Uterus (tissue), 4 donors: ENCODE results near the gene LGR6. TPM values are rescaled to one million over a fixed set of nuclear protein-coding genes. Genes with fewer than 3 reads are reported as not detected.

Experiments used
- DNase-seq, 2 donors: peaks; one replicate each; pipeline ENCODE4 v3.0.0-alpha.2; 2019 to 2020
- H3K27ac ChIP-seq, 2 donors: fragments of 200-600 bp; sonication (generic); 1 replicate in 1 of 2; 2 replicates in 1 of 2; pipeline ENCODE4 v1.5.1; 2016 to 2018
- H3K27me3 ChIP-seq, 2 donors: fragments of 200-600 bp; sonication (generic); one replicate each; pipeline ENCODE4 v1.5.1; 2018 to 2019; ENCODE audit warnings: control low read depth in 1 of 2
- H3K36me3 ChIP-seq, 2 donors: fragments of 200-600 bp; sonication (generic); one replicate each; pipeline ENCODE4 v1.5.1; 2019; ENCODE audit warnings: control low read depth in 1 of 2
- H3K4me1 ChIP-seq, 2 donors: fragments of 200-600 bp; sonication (generic); one replicate each; pipeline ENCODE4 v1.5.1; 2018 to 2019; ENCODE audit warnings: control low read depth in 1 of 2
- H3K4me3 ChIP-seq, 2 donors: fragments of 200-600 bp; sonication (generic); 1 replicate in 1 of 2; 2 replicates in 1 of 2; pipeline ENCODE4 v1.5.1; 2018 to 2019; ENCODE audit warnings: mild to moderate bottlenecking in 1 of 2
- H3K9me3 ChIP-seq, 2 donors: fragments of 200-600 bp; sonication (generic); one replicate each; pipeline ENCODE4 v1.5.1; 2019; ENCODE audit warnings: control low read depth in 1 of 2
- POLR2A ChIP-seq, 2 donors: fragments of 450-650 bp; IDR thresholded peaks; one replicate each; pipeline ENCODE4 v1.6.1; 2016; ENCODE audit warnings: antibody characterized with exemption in 2 of 2, mild to moderate bottlenecking in 1 of 2, moderate library complexity in 1 of 2
- intact Hi-C: fragments of 100-400 bp; cut with DNase I; formaldehyde crosslinking; loops from one replicate; pipeline ENCODE4 v1.15.1; 2023; ENCODE audit warnings: low total_unique reads
- total RNA-seq, 4 donors: library from RNA; depleted of rRNA in 3 of 4; stranded (reverse); fragments of >200 nt in 3 of 4; gene quantifications; one replicate each; pipeline versions ENCODE4 v1.1.0 to v1.2.4, GENCODE V29; 2014 to 2023
- TF ChIP-seq, protein P1 (sequence below), 4 experiments: fragments of 200-600 bp in 2 of 4; fragments of 450-650 bp in 2 of 4; sonication (generic) in 2 of 4; IDR thresholded peaks; one replicate each; pipeline ENCODE4 v1.5.1; 2016 to 2019; ENCODE audit warnings: antibody characterized with exemption in 4 of 4, mild to moderate bottlenecking in 2 of 4, moderate library complexity in 1 of 4
- donor health status: DM: yes; HTN: yes; CAD: no.

The LGR6 gene
- total RNA-seq, 4 donors from 2014 or later = 3.5 to 7.2 (median 4.0) TPM; not detected in 1

DNA sequence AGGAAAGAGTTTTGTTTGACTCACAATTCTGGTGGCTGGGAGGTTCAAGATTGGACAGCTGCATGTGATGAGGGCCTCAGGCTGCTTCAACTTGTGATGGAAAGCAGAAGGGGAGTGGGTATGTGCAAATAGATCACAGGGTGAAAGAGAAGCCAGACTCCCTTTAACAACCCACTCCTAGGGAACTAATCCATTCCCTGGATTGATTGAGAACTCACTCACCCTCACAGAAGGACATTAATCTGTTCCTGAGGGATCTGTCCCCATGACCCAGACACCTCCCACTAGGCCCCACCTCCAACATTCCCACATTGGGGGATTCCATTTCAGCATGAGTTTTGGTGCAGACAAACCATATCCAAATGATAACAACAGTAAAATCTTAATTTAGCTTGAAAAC lies 122.6 kb downstream of the LGR6 start:
- H3K36me3 ChIP-seq = no peaks in the 10 kb centered on the region
- H3K9me3 ChIP-seq = no peaks in the 10 kb centered on the region
- no peaks in the 10 kb centered on the region for H3K4me1 ChIP-seq
- intact Hi-C loops = no loop called here
- no peaks in the 10 kb centered on the region for H3K27me3 ChIP-seq
- no peak for TF ChIP-seq POLR2A (IDR thresholded peaks at IDR 0.05)
- TF ChIP-seq, protein P1, sequence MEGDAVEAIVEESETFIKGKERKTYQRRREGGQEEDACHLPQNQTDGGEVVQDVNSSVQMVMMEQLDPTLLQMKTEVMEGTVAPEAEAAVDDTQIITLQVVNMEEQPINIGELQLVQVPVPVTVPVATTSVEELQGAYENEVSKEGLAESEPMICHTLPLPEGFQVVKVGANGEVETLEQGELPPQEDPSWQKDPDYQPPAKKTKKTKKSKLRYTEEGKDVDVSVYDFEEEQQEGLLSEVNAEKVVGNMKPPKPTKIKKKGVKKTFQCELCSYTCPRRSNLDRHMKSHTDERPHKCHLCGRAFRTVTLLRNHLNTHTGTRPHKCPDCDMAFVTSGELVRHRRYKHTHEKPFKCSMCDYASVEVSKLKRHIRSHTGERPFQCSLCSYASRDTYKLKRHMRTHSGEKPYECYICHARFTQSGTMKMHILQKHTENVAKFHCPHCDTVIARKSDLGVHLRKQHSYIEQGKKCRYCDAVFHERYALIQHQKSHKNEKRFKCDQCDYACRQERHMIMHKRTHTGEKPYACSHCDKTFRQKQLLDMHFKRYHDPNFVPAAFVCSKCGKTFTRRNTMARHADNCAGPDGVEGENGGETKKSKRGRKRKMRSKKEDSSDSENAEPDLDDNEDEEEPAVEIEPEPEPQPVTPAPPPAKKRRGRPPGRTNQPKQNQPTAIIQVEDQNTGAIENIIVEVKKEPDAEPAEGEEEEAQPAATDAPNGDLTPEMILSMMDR (IDR thresholded peaks at IDR 0.05) = no peak
- DNase-seq = no peak
- no peak overlapping the region for H3K4me3 ChIP-seq
- no peak overlapping the region for H3K27ac ChIP-seq

DNA sequence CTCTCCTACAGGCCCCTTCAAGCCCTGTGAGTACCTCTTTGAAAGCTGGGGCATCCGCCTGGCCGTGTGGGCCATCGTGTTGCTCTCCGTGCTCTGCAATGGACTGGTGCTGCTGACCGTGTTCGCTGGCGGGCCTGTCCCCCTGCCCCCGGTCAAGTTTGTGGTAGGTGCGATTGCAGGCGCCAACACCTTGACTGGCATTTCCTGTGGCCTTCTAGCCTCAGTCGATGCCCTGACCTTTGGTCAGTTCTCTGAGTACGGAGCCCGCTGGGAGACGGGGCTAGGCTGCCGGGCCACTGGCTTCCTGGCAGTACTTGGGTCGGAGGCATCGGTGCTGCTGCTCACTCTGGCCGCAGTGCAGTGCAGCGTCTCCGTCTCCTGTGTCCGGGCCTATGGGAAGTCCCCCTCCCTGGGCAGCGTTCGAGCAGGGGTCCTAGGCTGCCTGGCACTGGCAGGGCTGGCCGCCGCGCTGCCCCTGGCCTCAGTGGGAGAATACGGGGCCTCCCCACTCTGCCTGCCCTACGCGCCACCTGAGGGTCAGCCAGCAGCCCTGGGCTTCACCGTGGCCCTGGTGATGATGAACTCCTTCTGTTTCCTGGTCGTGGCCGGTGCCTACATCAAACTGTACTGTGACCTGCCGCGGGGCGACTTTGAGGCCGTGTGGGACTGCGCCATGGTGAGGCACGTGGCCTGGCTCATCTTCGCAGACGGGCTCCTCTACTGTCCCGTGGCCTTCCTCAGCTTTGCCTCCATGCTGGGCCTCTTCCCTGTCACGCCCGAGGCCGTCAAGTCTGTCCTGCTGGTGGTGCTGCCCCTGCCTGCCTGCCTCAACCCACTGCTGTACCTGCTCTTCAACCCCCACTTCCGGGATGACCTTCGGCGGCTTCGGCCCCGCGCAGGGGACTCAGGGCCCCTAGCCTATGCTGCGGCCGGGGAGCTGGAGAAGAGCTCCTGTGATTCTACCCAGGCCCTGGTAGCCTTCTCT lies 124.6 kb downstream of the LGR6 start:
- Histone ChIP-seq H3K27me3 (no peaks in the 10 kb centered on the region), H3K4me1 (no peaks in the 10 kb centered on the region), H3K36me3 (no peaks in the 10 kb centered on the region), H3K9me3 (no peaks in the 10 kb centered on the region), H3K4me3 (no peak overlapping the region), H3K27ac (no peak overlapping the region)
- TF ChIP-seq, protein P1 (IDR thresholded peaks at IDR 0.05) = no peak
- TF ChIP-seq POLR2A (IDR thresholded peaks at IDR 0.05) = no peak
- DNase-seq = no peak
- intact Hi-C loops = no loop called here

DNA sequence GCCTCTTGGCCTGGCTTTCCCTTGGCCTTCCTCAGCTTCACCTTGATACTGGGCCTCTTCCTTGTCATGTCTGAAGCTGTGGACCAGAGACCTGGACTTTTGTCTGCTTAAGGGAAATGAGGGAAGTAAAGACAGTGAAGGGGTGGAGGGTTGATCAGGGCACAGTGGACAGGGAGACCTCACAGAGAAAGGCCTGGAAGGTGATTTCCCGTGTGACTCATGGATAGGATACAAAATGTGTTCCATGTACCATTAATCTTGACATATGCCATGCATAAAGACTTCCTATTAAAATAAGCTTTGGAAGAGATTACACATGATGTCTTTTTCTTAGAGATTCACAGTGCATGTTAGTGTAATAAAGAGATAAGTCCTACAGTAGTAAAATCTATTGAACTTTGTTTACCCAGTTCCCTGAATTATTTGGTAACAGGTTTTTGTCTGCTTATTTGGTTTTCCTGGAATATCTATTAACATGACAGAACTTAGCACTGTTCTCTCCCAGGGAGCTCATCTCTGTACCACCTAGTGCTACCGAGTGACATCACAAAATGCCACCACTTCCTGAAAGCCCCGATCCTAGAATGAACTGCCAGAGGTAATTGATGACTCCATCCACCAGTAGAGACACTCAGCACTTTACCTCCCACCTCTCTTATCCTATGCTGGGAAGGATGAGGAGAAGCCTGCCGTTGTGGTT lies 125.9 kb downstream of the LGR6 start:
- Histone ChIP-seq H3K36me3 (no peaks in the 10 kb centered on the region), H3K4me1 (no peaks in the 10 kb centered on the region), H3K9me3 (no peaks in the 10 kb centered on the region), H3K27ac (no peak overlapping the region), H3K4me3 (no peak overlapping the region), H3K27me3 (no peaks in the 10 kb centered on the region)
- intact Hi-C loops = no loop called here
- no peak for DNase-seq
- no peak for TF ChIP-seq POLR2A (IDR thresholded peaks at IDR 0.05)
- TF ChIP-seq, protein P1 (IDR thresholded peaks at IDR 0.05) = no peak

DNA sequence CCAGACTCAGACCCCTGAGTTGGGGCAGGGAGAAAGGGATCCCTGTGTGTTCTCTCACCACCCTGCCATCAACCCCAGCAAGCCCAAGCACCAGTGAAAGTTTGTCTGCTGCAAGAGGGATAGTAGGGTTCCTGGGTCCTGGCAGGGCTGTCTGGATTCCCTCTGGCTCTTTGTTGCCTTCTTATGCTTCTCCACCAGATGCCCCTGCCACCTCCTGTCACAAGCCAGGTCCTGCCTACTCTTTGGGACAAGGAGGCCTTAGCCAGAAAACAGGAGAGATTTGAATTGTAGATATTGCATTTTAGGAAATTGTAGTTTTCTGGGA lies 126.4 kb downstream of the LGR6 start:
- H3K27me3 ChIP-seq = no peaks in the 10 kb centered on the region
- no peak overlapping the region for H3K27ac ChIP-seq
- no peaks in the 10 kb centered on the region for H3K4me1 ChIP-seq
- TF ChIP-seq POLR2A (IDR thresholded peaks at IDR 0.05) = no peak
- TF ChIP-seq, protein P1 (IDR thresholded peaks at IDR 0.05) = no peak
- DNase-seq = no peak
- H3K4me3 ChIP-seq = no peak overlapping the region
- intact Hi-C loops = no loop called here
- H3K36me3 ChIP-seq = no peaks in the 10 kb centered on the region
- no peaks in the 10 kb centered on the region for H3K9me3 ChIP-seq

DNA sequence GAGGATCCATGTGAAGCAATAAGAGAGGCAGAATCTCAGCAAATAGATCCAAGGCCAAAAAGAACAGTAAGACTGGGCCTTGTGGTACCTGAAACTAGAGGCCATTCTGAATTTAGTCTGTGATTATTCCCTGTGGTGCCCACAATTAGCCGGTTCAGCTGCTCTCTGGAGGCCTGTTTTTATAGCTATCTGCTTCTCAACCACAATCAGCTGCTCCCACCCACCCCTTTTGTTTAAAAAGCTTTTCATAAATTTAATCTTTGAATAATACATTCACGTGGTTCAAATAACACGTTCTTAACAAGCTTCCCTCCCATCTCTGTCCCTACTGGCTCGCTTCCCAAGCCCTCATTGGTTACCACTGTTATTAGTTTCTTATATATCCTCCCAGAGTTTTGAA lies 130.1 kb downstream of the LGR6 start:
- H3K4me3 ChIP-seq = no peak overlapping the region
- no peak for DNase-seq
- H3K27me3 ChIP-seq = no peaks in the 10 kb centered on the region
- H3K4me1 ChIP-seq = no peaks in the 10 kb centered on the region
- no peak overlapping the region for H3K27ac ChIP-seq
- no peak for TF ChIP-seq POLR2A (IDR thresholded peaks at IDR 0.05)
- intact Hi-C loops = no loop called here
- no peaks in the 10 kb centered on the region for H3K9me3 ChIP-seq
- H3K36me3 ChIP-seq = no peaks in the 10 kb centered on the region
